ENCODE measurements around the gene OSGEP.

OSGEP gene

GRCh38 chr14:20494935-20495766 is 40.5 kb upstream of the OSGEP start:
- H3K4me3 ChIP-seq (ENCODE audit: low read depth, low read length), result no peak overlapping the region
- no peak for DNase-seq (ENCODE audit: low read depth)
- TF ChIP-seq, protein P1, sequence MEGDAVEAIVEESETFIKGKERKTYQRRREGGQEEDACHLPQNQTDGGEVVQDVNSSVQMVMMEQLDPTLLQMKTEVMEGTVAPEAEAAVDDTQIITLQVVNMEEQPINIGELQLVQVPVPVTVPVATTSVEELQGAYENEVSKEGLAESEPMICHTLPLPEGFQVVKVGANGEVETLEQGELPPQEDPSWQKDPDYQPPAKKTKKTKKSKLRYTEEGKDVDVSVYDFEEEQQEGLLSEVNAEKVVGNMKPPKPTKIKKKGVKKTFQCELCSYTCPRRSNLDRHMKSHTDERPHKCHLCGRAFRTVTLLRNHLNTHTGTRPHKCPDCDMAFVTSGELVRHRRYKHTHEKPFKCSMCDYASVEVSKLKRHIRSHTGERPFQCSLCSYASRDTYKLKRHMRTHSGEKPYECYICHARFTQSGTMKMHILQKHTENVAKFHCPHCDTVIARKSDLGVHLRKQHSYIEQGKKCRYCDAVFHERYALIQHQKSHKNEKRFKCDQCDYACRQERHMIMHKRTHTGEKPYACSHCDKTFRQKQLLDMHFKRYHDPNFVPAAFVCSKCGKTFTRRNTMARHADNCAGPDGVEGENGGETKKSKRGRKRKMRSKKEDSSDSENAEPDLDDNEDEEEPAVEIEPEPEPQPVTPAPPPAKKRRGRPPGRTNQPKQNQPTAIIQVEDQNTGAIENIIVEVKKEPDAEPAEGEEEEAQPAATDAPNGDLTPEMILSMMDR (IDR thresholded peaks at IDR 0.05; ENCODE audit: low read depth, low read length, missing control alignments), result no peak

DNA sequence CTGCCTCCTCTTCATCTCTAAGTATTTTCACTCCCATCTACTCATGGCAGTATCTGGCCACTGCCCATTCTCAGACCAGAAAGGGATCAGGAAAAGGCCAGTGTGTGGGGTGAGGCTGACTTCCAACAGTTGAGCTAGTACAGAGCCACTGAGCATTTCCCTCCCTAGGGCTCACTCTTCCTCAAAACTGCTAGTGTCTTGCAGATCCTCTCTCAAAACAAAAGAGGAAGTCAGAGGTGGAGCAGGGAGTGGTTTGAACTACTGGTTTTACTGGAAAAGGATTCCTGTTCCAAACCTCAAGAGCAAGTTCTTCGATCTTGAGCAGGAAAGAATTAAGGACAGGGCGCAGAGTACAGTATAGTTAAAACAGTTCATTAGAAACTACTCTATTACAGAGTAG is 39.0 kb upstream of the OSGEP start:
- DNase-seq (ENCODE audit: low read depth), result no peak
- TF ChIP-seq, protein P1 (IDR thresholded peaks at IDR 0.05; ENCODE audit: low read depth, low read length, missing control alignments), result no peak
- H3K4me3 ChIP-seq (ENCODE audit: low read depth, low read length), result no peak overlapping the region

DNA sequence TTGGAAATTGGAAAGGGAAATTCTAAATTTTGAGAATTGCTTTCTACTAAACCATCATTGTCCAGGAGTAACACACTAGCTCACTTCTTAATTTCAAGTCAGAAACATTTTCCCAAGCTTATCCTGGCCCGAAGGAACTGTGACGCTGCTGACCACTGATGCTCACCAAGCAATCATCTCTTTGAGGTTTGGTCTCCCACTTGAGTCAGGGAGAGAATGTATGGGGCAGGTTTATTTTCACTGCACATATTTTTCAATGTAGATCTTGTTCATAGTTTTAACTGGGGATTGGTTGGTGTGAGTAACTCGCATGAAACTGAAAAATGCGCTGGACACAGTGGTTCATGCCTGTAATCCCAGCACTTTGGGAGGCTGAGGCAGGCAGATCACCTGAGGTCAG is 37.9 kb upstream of the OSGEP start:
- DNase-seq (ENCODE audit: low read depth), result no peak
- no peak overlapping the region for H3K4me3 ChIP-seq (ENCODE audit: low read depth, low read length)
- TF ChIP-seq, protein P1 (IDR thresholded peaks at IDR 0.05; ENCODE audit: low read depth, low read length, missing control alignments), result no peak

DNA sequence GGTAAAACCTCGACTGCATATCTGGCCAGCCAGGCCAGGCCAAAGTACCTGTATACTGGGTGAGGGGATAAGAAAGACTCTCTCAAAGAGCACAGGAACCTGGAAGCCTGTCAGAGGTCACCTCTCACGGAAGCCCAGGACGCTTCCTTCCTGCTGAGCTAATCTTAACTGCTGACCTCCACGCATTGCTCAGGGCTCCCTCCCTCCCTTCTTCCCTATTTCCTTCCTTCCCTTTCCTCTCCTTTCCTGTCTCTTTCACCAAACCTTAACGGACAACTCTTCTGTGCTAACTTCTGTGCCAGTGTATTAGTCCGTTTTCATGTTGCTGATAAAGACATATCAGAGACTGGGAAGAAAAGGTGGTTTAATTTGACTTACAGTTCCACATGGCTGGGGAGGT is 36.0 kb upstream of the OSGEP start:
- peak overlapping the region; percentile 51 for H3K4me3 ChIP-seq (ENCODE audit: low read depth, low read length)
- TF ChIP-seq, protein P1 (IDR thresholded peaks at IDR 0.05; ENCODE audit: low read depth, low read length, missing control alignments), result no peak
- no peak for DNase-seq (ENCODE audit: low read depth)

DNA sequence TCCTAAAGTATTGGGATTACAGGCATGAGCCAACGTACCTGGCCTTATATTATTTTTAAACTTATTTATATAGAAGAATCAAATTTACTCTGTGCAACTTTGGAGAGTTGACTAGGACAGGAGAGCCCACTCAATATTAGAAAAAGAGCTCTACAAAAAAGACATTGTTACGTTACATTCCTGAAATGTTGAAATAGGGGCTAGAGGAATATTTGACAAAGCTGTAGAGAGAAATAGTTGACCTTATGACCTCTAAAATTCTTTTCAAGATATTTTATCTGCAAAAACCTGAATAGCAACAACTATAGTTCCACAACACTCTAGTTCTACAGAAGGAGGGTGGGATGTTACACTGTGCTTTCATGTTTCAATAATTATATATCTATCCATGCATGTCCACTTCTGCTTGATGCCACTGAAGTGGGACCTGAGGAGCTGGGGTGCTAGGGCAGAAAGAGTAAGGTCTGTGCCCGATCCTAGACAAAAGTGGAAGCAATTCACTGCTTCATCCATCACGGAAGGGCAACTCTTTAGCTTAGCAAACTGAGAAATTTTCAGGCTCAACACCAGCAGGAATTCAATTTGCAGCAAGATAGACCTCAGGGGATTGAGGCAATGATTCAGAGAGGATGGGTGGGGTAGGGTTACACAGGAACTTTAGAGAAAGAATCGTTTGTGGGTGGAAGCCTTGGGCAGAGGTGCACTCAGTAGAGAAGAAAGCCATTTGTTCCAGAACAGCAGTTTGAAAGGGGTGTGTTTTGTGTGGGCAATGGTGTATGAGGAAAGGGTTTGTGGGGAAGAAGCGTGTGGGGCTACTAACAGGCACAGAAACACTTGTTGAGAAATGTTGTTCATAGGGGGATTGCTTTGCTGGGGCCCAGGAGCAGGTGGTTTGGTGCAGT is 34.7 kb upstream of the OSGEP start:
- TF ChIP-seq, protein P1 (IDR thresholded peaks at IDR 0.05; ENCODE audit: low read depth, low read length, missing control alignments), result no peak
- peak overlapping the region; percentile 51 for H3K4me3 ChIP-seq (ENCODE audit: low read depth, low read length)
- peak; percentile 55 for DNase-seq (ENCODE audit: low read depth)

GRCh38 chr14:20487396-20487725 is 32.7 kb upstream of the OSGEP start:
- H3K4me3 ChIP-seq (ENCODE audit: low read depth, low read length), result no peak overlapping the region
- TF ChIP-seq, protein P1 (IDR thresholded peaks at IDR 0.05; ENCODE audit: low read depth, low read length, missing control alignments), result peak; percentile 40
- DNase-seq (ENCODE audit: low read depth), result no peak
